ENCODE measurements around the gene MARCHF4. TPM values are rescaled to one million over a fixed set of nuclear protein-coding genes. Genes with fewer than 3 reads are reported as not detected.

The MARCHF4 gene
- total and polyA plus RNA-seq, 8 donors = 0.19 to 4.1 (median 0.52) TPM

DNA sequence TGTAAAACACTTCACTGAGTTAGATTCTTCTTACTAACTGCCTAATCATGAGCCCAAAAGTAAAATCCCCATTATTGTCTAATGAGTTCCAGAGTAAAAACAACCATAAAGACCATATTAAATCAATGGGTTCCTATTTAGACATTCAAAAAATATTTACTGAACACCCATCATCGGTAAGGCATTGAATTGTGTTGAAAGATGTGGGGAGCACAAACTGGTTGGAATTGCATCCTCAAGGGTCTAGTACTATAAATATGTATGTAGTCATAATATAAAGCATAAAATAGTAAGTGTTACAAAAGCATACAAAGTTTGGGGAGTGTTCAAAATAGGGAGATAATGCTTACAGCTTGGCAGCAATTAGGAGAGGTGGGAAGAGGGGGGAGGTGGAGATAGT lies 3.0 kb upstream of the MARCHF4 start:
- peaks cover 0 to 16% (median 3%) of the 10 kb centered on the region in 4 donors for H3K27me3 ChIP-seq

DNA sequence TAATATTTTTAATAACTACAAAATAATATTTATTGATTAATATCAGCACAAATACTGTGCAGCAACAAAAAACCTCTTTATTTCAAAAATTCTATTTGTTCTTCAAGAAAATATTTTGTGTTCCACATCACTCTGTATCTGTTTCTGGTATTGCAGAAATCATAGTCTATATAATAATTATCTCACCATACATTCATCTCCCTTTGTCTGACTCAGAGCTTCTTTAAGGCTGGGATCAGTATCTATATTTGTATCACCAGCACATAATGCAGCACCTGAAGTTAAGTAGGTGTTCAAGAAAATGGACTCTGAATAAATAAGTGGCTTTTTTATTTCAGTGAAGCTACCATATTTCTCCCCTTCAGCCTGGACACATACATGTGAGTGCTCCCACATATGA lies 1.6 kb upstream of the MARCHF4 start:
- FAIRE-seq (no peak), DNase-seq (no peak), ATAC-seq (no peak)
- TF ChIP-seq, protein P1, sequence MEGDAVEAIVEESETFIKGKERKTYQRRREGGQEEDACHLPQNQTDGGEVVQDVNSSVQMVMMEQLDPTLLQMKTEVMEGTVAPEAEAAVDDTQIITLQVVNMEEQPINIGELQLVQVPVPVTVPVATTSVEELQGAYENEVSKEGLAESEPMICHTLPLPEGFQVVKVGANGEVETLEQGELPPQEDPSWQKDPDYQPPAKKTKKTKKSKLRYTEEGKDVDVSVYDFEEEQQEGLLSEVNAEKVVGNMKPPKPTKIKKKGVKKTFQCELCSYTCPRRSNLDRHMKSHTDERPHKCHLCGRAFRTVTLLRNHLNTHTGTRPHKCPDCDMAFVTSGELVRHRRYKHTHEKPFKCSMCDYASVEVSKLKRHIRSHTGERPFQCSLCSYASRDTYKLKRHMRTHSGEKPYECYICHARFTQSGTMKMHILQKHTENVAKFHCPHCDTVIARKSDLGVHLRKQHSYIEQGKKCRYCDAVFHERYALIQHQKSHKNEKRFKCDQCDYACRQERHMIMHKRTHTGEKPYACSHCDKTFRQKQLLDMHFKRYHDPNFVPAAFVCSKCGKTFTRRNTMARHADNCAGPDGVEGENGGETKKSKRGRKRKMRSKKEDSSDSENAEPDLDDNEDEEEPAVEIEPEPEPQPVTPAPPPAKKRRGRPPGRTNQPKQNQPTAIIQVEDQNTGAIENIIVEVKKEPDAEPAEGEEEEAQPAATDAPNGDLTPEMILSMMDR (IDR thresholded peaks at IDR 0.05) = no peak
- Histone ChIP-seq H3K27me3 (peaks cover 0 to 22% (median 3%) of the 10 kb centered on the region in 4 donors), H3K4me1 (peaks cover 0 to 4% (median 0%) of the 10 kb centered on the region in 3 donors), H3K27ac (no peak overlapping the region), H3K9me3 (no peaks in the 10 kb centered on the region), H3K4me3 (no peak overlapping the region), H3K36me3 (no peaks in the 10 kb centered on the region)
- intact Hi-C loops (cut with DNase I) = no loop called here

More for the DNA sequence above, 3.0 kb upstream of the MARCHF4 start:
- Histone ChIP-seq H3K36me3 (no peaks in the 10 kb centered on the region), H3K4me3 (no peak overlapping the region), H3K27ac (no peak overlapping the region), H3K4me1 (peaks cover 0 to 4% (median 0%) of the 10 kb centered on the region in 3 donors), H3K9me3 (no peaks in the 10 kb centered on the region)
- DNase-seq = no peak
- FAIRE-seq = no peak
- TF ChIP-seq, protein P1 (IDR thresholded peaks at IDR 0.05) = no peak
- ATAC-seq = no peak
- intact Hi-C loops (cut with DNase I) = no loop called here
- 69 to 83% methylated on average over 1 of the region's 1 CpG for WGBS, 2 donors

- H3K27ac ChIP-seq = no peak overlapping the region
- intact Hi-C loops (cut with DNase I) = no loop called here
- H3K27me3 ChIP-seq = peaks cover 0 to 26% (median 3%) of the 10 kb centered on the region in 4 donors
- no peak for DNase-seq
- TF ChIP-seq, protein P1 (IDR thresholded peaks at IDR 0.05) = no peak
- ATAC-seq = no peak
- no peaks in the 10 kb centered on the region for H3K36me3 ChIP-seq
- H3K4me3 ChIP-seq = peak overlapping the region in 1 of 4 donors; percentile 41
- FAIRE-seq = no peak
- H3K4me1 ChIP-seq = peaks cover 0 to 4% (median 0%) of the 10 kb centered on the region in 3 donors
- 25 to 26% methylated on average over 6 of the region's 6 CpGs for WGBS, 2 donors
- H3K9me3 ChIP-seq = no peaks in the 10 kb centered on the region
Measured at GRCh38 chr2:216372761-216373291, 543 bp upstream of the MARCHF4 start.

GRCh38 chr2:216370961-216371712 lies 1.1 kb downstream of the MARCHF4 start:
- 1% methylated on average over 45 to 53 of the region's 53 CpGs for WGBS, 2 donors
- H3K4me3 ChIP-seq = peak overlapping the region in 3 of 4 donors; percentile 2 to 41 (median 20)
- H3K36me3 ChIP-seq = no peaks in the 10 kb centered on the region
- no peak overlapping the region for H3K27ac ChIP-seq
- peaks cover 0 to 4% (median 0%) of the 10 kb centered on the region in 3 donors for H3K4me1 ChIP-seq
- H3K9me3 ChIP-seq = no peaks in the 10 kb centered on the region
- TF ChIP-seq, protein P1 (IDR thresholded peaks at IDR 0.05) = no peak
- peak; percentile 23 to 51 (median 29) for ATAC-seq
- H3K27me3 ChIP-seq = peaks cover 0 to 26% (median 3%) of the 10 kb centered on the region in 4 donors
- no peak for FAIRE-seq
- peak in 3 of 6 donors; percentile 33 to 67 (median 62) for DNase-seq
- intact Hi-C loops (cut with DNase I) = no loop called here

DNA sequence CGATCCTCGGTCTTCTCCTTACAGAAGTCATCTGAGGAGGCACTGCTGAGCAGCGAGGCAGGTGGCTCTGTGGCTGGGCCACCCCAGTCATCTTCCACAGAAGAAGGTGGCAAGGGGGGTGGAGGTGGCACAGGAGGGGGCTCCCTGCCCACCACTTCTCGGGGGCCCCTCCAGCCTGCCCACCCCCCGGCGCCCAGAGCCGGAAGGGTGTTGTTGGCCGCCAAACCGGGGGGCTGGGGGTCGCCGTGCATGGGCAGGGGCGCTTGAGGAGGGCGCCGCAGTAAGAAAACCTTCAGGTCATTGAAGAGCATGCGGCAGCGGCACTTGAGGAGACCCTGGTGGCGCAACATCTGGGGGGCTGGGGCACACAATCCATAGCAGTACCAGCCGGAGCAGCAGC lies 2.5 kb downstream of the MARCHF4 start:
- FAIRE-seq (no peak), ATAC-seq (no peak), DNase-seq (peak in 1 of 6 donors; percentile 56)
- Histone ChIP-seq H3K27me3 (peaks cover 0 to 26% (median 3%) of the 10 kb centered on the region in 4 donors), H3K4me3 (no peak overlapping the region), H3K36me3 (no peaks in the 10 kb centered on the region), H3K27ac (no peak overlapping the region), H3K9me3 (no peaks in the 10 kb centered on the region), H3K4me1 (peaks cover 0 to 4% (median 0%) of the 10 kb centered on the region in 3 donors)
- WGBS, 2 donors = 66 to 68% methylated on average over 18 of the region's 18 CpGs
- intact Hi-C loops (cut with DNase I) = no loop called here
- TF ChIP-seq, protein P1 (IDR thresholded peaks at IDR 0.05) = no peak

All from pancreas (tissue), 10 donors.